ENCODE results near the gene TAF15. TPM values are rescaled to one million over a fixed set of nuclear protein-coding genes. Genes with fewer than 3 reads are reported as not detected.

TAF15 gene
- total and polyA plus RNA-seq, 3 donors from 2014 or later = 133 to 185 (median 160) TPM

DNA sequence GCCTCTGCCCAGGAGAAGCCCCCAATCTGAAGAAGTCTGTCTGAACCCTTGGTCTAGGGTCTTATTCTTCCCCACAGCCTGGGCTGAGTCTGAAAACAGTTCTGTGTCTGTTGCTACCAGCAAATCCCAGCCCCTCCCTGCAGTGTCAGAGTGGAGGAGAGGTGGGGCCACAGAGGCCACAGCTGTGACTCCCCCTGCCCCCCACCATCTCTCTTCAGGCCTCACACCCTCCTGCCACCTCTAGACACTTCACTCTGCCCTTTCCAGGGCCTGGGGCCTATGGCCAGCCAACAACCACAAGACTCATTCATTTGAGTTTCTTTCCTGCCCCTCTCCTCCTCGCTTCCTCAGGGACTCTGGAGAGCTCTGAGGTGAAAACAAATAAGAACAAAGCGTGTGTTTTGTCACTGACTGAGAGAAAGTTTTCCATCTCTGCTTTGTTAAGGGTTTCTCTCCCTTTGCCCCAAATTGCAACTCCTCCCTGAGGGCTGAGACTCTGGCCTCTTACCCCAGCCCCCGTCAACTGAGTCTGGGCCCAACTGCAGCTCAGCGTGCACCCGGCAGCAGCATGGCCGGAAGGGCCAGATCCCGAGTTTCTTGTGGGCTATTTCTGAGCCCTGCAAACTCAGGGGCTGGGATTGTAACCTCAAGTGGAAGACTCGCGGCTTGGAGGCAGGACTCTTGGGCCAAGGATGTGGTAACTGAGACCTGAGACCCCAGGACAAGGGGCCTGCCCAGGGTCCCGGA lies 35.4 kb upstream of the TAF15 start:
- DNase-seq = no peak
- intact Hi-C loops (cut with DNase I; ENCODE audit: low total_unique reads) = no loop called here
- 71% methylated on average over 3 to 10 of the region's 10 CpGs for WGBS, 2 donors
- Histone ChIP-seq H3K4me3 (no peak overlapping the region), H3K27me3 (no peaks in the 10 kb centered on the region), H3K27ac (peak overlapping the region; percentile 31 to 66), H3K9me3 (no peaks in the 10 kb centered on the region), H3K36me3 (ENCODE audit: low read depth, missing control alignments) (no peaks in the 10 kb centered on the region), H3K4me1 (peaks cover 18% of the 10 kb centered on the region)
- no peak for TF ChIP-seq POLR2A (IDR thresholded peaks at IDR 0.05)
- TF ChIP-seq, protein P1, sequence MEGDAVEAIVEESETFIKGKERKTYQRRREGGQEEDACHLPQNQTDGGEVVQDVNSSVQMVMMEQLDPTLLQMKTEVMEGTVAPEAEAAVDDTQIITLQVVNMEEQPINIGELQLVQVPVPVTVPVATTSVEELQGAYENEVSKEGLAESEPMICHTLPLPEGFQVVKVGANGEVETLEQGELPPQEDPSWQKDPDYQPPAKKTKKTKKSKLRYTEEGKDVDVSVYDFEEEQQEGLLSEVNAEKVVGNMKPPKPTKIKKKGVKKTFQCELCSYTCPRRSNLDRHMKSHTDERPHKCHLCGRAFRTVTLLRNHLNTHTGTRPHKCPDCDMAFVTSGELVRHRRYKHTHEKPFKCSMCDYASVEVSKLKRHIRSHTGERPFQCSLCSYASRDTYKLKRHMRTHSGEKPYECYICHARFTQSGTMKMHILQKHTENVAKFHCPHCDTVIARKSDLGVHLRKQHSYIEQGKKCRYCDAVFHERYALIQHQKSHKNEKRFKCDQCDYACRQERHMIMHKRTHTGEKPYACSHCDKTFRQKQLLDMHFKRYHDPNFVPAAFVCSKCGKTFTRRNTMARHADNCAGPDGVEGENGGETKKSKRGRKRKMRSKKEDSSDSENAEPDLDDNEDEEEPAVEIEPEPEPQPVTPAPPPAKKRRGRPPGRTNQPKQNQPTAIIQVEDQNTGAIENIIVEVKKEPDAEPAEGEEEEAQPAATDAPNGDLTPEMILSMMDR (IDR thresholded peaks at IDR 0.05) = no peak

DNA sequence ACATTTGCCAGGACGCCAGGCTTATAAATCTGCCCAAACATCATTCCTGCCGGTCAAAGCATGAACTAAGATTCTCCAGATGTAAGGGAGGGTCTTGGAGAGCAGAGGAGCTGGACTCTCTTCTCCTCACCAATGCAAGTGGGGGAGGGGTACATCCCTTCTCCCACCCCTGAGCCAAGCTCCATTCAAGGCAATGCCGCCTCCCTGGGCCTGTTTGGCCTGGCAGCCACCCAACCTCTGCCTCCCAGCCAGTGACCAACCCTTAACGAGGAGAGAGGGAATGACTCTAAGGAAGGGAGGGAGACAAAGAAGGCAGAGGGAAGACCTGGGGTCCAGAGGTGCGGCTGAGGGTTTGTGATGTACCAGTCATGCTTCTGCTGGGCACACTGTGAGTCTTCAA lies 34.8 kb upstream of the TAF15 start:
- peak; percentile 65 for DNase-seq
- TF ChIP-seq, protein P1 (IDR thresholded peaks at IDR 0.05) = no peak
- no peak for TF ChIP-seq POLR2A (IDR thresholded peaks at IDR 0.05)
- intact Hi-C loops (cut with DNase I; ENCODE audit: low total_unique reads) = no loop called here
- Histone ChIP-seq H3K4me1 (peaks cover 18% of the 10 kb centered on the region), H3K36me3 (ENCODE audit: low read depth, missing control alignments) (no peaks in the 10 kb centered on the region), H3K27me3 (no peaks in the 10 kb centered on the region), H3K4me3 (no peak overlapping the region), H3K9me3 (no peaks in the 10 kb centered on the region), H3K27ac (peak overlapping the region in 1 of 2 donors; percentile 66)
- WGBS, 2 donors = 51 to 60% methylated on average over 5 of the region's 5 CpGs

DNA sequence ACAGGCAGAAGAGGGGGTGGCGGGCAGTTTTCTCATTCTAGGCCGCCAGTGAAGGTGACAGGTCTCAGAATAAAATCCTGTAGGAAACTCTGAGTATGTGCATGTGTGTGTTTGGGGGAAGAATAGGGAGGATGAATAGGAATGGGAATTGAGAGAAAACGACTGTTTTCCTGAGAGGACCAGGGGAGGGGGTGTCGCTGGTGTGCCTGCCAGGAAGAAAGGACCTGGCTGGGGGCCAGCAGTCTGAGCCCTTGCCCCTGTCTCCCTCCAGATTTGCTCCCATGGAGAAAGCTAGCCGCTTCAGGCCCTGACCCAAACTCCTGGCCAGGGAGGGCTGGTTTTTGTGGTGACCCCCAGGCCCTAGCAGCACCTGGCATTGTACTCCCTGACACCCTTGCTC lies 34.2 kb upstream of the TAF15 start:
- H3K4me1 ChIP-seq = peaks cover 18% of the 10 kb centered on the region
- 66 to 68% methylated on average over 5 of the region's 5 CpGs for WGBS, 2 donors
- H3K36me3 ChIP-seq (ENCODE audit: low read depth, missing control alignments) = no peaks in the 10 kb centered on the region
- peak overlapping the region in 1 of 2 donors; percentile 66 for H3K27ac ChIP-seq
- no peaks in the 10 kb centered on the region for H3K27me3 ChIP-seq
- no peak for DNase-seq
- TF ChIP-seq POLR2A (IDR thresholded peaks at IDR 0.05) = no peak
- TF ChIP-seq, protein P1 (IDR thresholded peaks at IDR 0.05) = no peak
- intact Hi-C loops (cut with DNase I; ENCODE audit: low total_unique reads) = no loop called here
- H3K4me3 ChIP-seq = no peak overlapping the region
- no peaks in the 10 kb centered on the region for H3K9me3 ChIP-seq

DNA sequence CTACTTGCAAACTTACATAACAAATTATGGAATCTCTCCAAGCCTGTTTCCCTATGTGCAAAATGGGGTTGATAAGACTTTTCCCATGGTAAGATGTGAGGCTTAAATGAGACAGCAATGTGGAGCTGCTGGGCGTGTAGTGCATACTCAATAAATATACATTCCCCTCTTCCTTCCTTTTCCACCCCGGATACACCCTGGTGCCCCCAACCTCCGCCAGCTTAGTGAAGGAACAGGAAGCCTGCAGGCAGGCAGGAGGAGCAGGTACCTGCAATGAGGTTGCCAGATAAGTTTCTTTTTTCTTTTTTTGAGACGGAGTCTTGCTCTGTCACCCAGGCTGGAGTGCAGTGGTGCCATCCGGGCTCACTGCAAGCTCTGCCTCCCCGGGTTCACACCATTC lies 33.7 kb upstream of the TAF15 start:
- Histone ChIP-seq H3K4me3 (no peak overlapping the region), H3K9me3 (no peaks in the 10 kb centered on the region), H3K27me3 (no peaks in the 10 kb centered on the region), H3K27ac (peak overlapping the region in 1 of 2 donors; percentile 66), H3K36me3 (ENCODE audit: low read depth, missing control alignments) (no peaks in the 10 kb centered on the region), H3K4me1 (peaks cover 18% of the 10 kb centered on the region)
- intact Hi-C loops (cut with DNase I; ENCODE audit: low total_unique reads) = no loop called here
- DNase-seq = no peak
- TF ChIP-seq, protein P1 (IDR thresholded peaks at IDR 0.05) = no peak
- TF ChIP-seq POLR2A (IDR thresholded peaks at IDR 0.05) = no peak
- 77 to 81% methylated on average over 6 of the region's 6 CpGs for WGBS, 2 donors

Measured in testis (tissue), 3 donors.